OCI-LY1 (cell line): ENCODE data around the gene DACH1.

Experiments used
- H2AFZ ChIP-seq: fragments of 200-600 bp; sonication (generic), shearing (Covaris generic); 2 replicates; pipeline ENCODE4 v1.6.0; 2014; ENCODE audit warnings: antibody characterized with exemption, mild to moderate bottlenecking, low read length
- H3F3A ChIP-seq: fragments of 200-600 bp; sonication (generic), shearing (Covaris generic); 2 replicates; pipeline ENCODE4 v1.6.0; 2014; ENCODE audit warnings: mild to moderate bottlenecking, antibody characterized with exemption, low read length, moderate library complexity; ENCODE audit not compliant: insufficient read depth
- H3K27ac ChIP-seq: fragments of 200-600 bp; sonication (generic); 2 replicates; pipeline ENCODE4 v1.5.1; 2014; ENCODE audit warnings: low read length, mixed run types, mild to moderate bottlenecking, low read depth; ENCODE audit not compliant: poor library complexity, severe bottlenecking
- H3K27me3 ChIP-seq: fragments of 200-600 bp; sonication (generic); 2 replicates; pipeline ENCODE4 v1.6.0; 2014; ENCODE audit warnings: antibody characterized with exemption, mild to moderate bottlenecking, low read length, moderate library complexity; ENCODE audit not compliant: insufficient read depth
- H3K36me3 ChIP-seq: fragments of 200-600 bp; sonication (generic); 2 replicates; pipeline ENCODE4 v1.6.1; 2014; ENCODE audit warnings: mild to moderate bottlenecking, antibody characterized with exemption, low read length, moderate library complexity, mixed read lengths; ENCODE audit not compliant: insufficient read depth
- H3K4me1 ChIP-seq: fragments of 200-600 bp; sonication (generic); 2 replicates; pipeline ENCODE4 v1.5.1; 2014; ENCODE audit warnings: mild to moderate bottlenecking, low read length, moderate library complexity; ENCODE audit not compliant: insufficient read depth, severe bottlenecking
- H3K4me2 ChIP-seq: fragments of 200-600 bp; sonication (generic), shearing (Covaris generic); 2 replicates; pipeline ENCODE4 v1.6.1; 2014; ENCODE audit warnings: low read length
- H3K4me3 ChIP-seq: fragments of 200-600 bp; sonication (generic); 2 replicates; pipeline ENCODE4 v1.5.1; 2014; ENCODE audit warnings: low read length, low read depth, mild to moderate bottlenecking, mixed read lengths; ENCODE audit not compliant: poor library complexity, severe bottlenecking
- H3K79me2 ChIP-seq: fragments of 200-600 bp; shearing (Covaris generic); 2 replicates; pipeline ENCODE4 v1.6.1; 2016; ENCODE audit warnings: mixed run types, low read length, mixed read lengths; ENCODE audit not compliant: insufficient read depth
- H3K9ac ChIP-seq: fragments of 200-600 bp; sonication (generic), shearing (Covaris generic); 2 replicates; pipeline ENCODE4 v1.6.1; 2014; ENCODE audit warnings: mild to moderate bottlenecking, low read length, mixed read lengths
- H3K9me2 ChIP-seq: fragments of 200-600 bp; sonication (generic), shearing (Covaris generic); 2 replicates; pipeline ENCODE4 v1.6.1; 2014; ENCODE audit warnings: low read depth, mild to moderate bottlenecking, low read length, mixed read lengths
- H3K9me3 ChIP-seq: fragments of 200-600 bp; shearing (Covaris generic); 2 replicates; pipeline ENCODE4 v1.6.1; 2014; ENCODE audit warnings: low read length, mixed read lengths
- H4K20me1 ChIP-seq: fragments of 200-600 bp; sonication (generic), shearing (Covaris generic); 2 replicates; pipeline ENCODE4 v1.6.0; 2016; ENCODE audit warnings: mild to moderate bottlenecking, low read length; ENCODE audit not compliant: insufficient read depth
- CTCF ChIP-seq: fragments of 200-600 bp; sonication (generic), shearing (Covaris generic); IDR thresholded peaks from 2 replicates; pipeline ENCODE4 v1.5.1; 2017; ENCODE audit warnings: mild to moderate bottlenecking, antibody characterized with exemption, low read length, moderate library complexity, mixed read lengths
- EZH2 ChIP-seq: fragments of 200-600 bp; sonication (generic), shearing (Covaris generic); IDR thresholded peaks from 2 replicates; pipeline ENCODE4 v1.8.0; 2017; ENCODE audit warnings: borderline replicate concordance, mixed run types, mild to moderate bottlenecking, antibody characterized with exemption, low read length, moderate library complexity, mixed read lengths

DACH1 gene

DNA sequence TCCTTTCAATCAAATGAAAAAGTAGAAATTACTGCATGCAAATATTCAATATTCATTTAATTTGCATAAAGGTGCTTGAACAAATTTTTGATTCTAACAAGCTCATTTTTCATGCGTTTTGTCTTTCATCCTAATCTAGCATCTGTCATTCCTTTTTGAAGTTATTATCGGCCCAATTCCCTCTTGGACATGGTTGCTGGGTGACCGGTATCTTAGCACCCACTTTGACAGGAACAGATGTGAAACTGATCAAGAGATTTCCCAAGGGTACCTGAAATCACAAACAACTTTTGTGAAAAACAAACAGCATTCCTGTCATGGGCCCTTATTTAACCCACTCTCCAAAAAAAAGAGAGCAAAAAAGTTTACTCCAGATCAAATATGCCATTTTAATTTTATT, 13.3 kb downstream of the DACH1 start:
- Histone ChIP-seq H2AFZ (no peak overlapping the region), H3K4me2 (no peak overlapping the region), H3K4me1 (no peaks in the 10 kb centered on the region), H3K4me3 (no peak overlapping the region), H3K9ac (no peak overlapping the region), H3K27me3 (no peaks in the 10 kb centered on the region), H3K9me3 (no peaks in the 10 kb centered on the region), H3K9me2 (no peaks in the 10 kb centered on the region), H3K79me2 (no peaks in the 10 kb centered on the region), H3K27ac (no peak overlapping the region), H4K20me1 (no peaks in the 10 kb centered on the region), H3F3A (no peaks in the 10 kb centered on the region), H3K36me3 (no peaks in the 10 kb centered on the region)
- TF ChIP-seq EZH2 (no peak), CTCF (no peak)

DNA sequence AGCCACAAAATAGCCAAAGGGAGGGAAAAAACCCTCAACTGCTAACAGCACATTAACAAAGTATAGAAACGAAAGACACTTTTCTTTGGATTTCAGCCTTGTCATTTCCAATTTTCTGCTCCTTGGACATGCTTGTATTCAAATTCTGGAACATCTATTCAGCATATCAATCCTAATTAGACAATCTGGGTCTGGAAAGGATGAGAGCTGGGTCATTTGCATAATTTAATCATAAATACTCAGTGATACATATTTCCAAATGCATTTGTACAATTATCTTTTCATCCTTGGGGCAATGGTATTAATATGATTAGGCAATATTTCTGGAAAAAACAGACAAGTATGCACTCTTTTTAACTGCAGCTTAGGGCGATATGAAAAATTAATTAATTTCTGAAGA, 14.3 kb downstream of the DACH1 start:
- Histone ChIP-seq H3F3A (no peaks in the 10 kb centered on the region), H3K27me3 (no peaks in the 10 kb centered on the region), H3K36me3 (no peaks in the 10 kb centered on the region), H3K9ac (no peak overlapping the region), H3K4me2 (no peak overlapping the region), H3K79me2 (no peaks in the 10 kb centered on the region), H2AFZ (no peak overlapping the region), H3K27ac (no peak overlapping the region), H3K4me3 (no peak overlapping the region), H4K20me1 (no peaks in the 10 kb centered on the region), H3K9me3 (no peaks in the 10 kb centered on the region), H3K9me2 (no peaks in the 10 kb centered on the region), H3K4me1 (no peaks in the 10 kb centered on the region)
- TF ChIP-seq EZH2 = no peak
- TF ChIP-seq CTCF = no peak

DNA sequence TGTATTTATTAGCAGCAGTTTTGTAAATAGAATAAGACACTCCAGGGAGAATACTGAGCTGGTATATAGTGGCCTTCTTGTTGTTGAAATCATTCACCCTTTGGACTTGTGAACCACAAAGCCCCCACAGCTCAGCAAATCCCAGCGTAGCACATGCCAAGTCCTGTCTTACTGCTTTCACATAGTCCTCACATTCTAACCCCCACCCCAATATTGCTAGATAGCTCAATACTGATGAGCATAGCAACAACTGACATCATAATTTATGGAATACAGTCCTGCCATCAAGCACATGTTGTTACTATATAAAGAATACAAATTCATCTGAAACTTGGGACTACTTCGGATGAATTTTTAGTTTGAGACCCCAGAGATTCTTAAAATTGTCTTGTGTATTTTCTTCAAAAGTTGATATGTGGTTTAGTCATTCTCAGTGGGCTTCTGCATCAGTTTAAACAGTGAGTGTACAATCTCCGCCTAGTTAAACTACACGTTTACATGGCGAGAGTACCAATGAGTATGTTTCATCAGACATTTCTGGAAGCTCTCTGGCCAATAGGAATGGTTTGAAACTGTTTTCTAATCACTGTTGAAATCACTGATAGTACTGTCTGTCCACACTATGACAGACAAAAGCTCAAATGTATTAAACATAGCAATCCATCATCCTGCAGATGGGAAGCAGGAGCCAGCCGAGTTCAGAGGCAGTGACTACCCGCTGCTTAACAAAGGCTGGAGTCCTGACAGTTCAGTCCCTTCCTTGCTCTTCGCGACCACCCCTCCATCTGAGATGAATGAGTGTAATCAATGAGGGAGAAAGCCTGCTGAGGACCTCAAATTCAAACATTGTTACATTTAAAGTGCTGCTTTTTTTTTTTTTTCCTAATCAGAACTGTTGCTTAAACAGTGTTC, 15.2 kb downstream of the DACH1 start:
- Histone ChIP-seq H3K4me2 (no peak overlapping the region), H2AFZ (no peak overlapping the region), H3F3A (no peaks in the 10 kb centered on the region), H3K79me2 (no peaks in the 10 kb centered on the region), H3K27me3 (no peaks in the 10 kb centered on the region), H3K27ac (no peak overlapping the region), H4K20me1 (no peaks in the 10 kb centered on the region), H3K9me2 (no peaks in the 10 kb centered on the region), H3K4me3 (no peak overlapping the region), H3K9ac (no peak overlapping the region), H3K4me1 (no peaks in the 10 kb centered on the region), H3K36me3 (no peaks in the 10 kb centered on the region), H3K9me3 (no peaks in the 10 kb centered on the region)
- no peak for TF ChIP-seq EZH2
- no peak for TF ChIP-seq CTCF
